K562 (cell line): ENCODE data around the gene EPHB4. TPM values are rescaled to one million over a fixed set of nuclear protein-coding genes. Genes with fewer than 3 reads are reported as not detected.
A peak's percentile ranks its signal among the peaks of the same experiment; 100 is the strongest.

Source experiments
- ARNT ChIP-seq, 2 experiments: fragments of 450-650 bp; IDR thresholded peaks; 2 replicates each; pipeline ENCODE4 v1.6.1; 2016; ENCODE audit warnings: mild to moderate bottlenecking in 1 of 2
- CAMTA2 ChIP-seq: fragments of 250-450 bp; sonication (Bioruptor Pico); conservative IDR thresholded peaks from 2 replicates; pipeline ENCODE4 v1.5.1; 2022
- CBX8 ChIP-seq: fragments of 200-600 bp; sonication (generic); IDR thresholded peaks from 2 replicates; pipeline ENCODE4 v1.6.1; 2012; ENCODE audit warnings: borderline replicate concordance, mixed run types, low read depth, mild to moderate bottlenecking, moderate library complexity, mixed read lengths, low read length, control low read depth, inconsistent platforms; ENCODE audit not compliant: poor library complexity, severe bottlenecking; ENCODE audit errors: extremely low read depth
- CCAR2 ChIP-seq: fragments of 200-400 bp; formaldehyde crosslinking; IDR thresholded peaks from 2 replicates; pipeline ENCODE4 v1.6.1; 2017; ENCODE audit warnings: mild to moderate bottlenecking, low read depth, low read length
- POLR2AphosphoS5 ChIP-seq: IDR thresholded peaks from 2 replicates; pipeline ENCODE4 v1.6.1; 2011; ENCODE audit warnings: mild to moderate bottlenecking, low read depth, low read length, moderate library complexity; ENCODE audit not compliant: control insufficient read depth, insufficient read depth
- RCOR1 ChIP-seq, 2 experiments: IDR thresholded peaks; 2 replicates each; pipeline ENCODE4 v1.6.1; 2012; ENCODE audit warnings: low read depth in 2 of 2, low read length in 2 of 2, borderline replicate concordance in 1 of 2, improper control_type of control experiment in 1 of 2
- SMARCA4 ChIP-seq: fragments of 450-650 bp; IDR thresholded peaks from 2 replicates; pipeline ENCODE4 v1.6.1; 2016
- ZNF197 ChIP-seq: fragments of 200-800 bp; sonication (Bioruptor generic); IDR thresholded peaks from 2 replicates; pipeline ENCODE4 v1.6.1; 2016; ENCODE audit warnings: low read depth, missing genetic modification characterization, missing compliant biosample characterization
- ZNF316 ChIP-seq: fragments of 450-650 bp; IDR thresholded peaks from 2 replicates; pipeline ENCODE4 v1.6.1; 2016
- ZNF766 ChIP-seq: fragments of 200-800 bp; sonication (Bioruptor generic); conservative IDR thresholded peaks from 2 replicates; pipeline ENCODE4 v1.6.1; 2016; ENCODE audit warnings: missing genetic modification characterization, missing compliant biosample characterization
- polyA plus RNA-seq, 8 experiments: library from polyadenylated mRNA; depleted of rRNA in 4 of 8; stranded (reverse) in 5 of 8; unstranded in 3 of 8; fragments of >200 nt; fragmentation: Nextera tagmentation in 2 of 8; fragmentation: Illumina TruSeq in 1 of 8; extraction: Ambion mirVana in 2 of 8; extraction: Trizol in 1 of 8; gene quantifications; 2 replicates each; pipeline versions ENCODE4 v1.2.1 to v1.2.3, GENCODE V29; 2011 to 2014; ENCODE audit warnings: inconsistent platforms in 1 of 8, missing spikeins in 1 of 8
- total RNA-seq, 7 experiments: library from RNA; depleted of rRNA in 6 of 7; stranded (reverse); fragments of >200 nt in 6 of 7; fragmentation: Illumina TruSeq in 2 of 7; extraction: Trizol in 2 of 7; gene quantifications; 2 replicates each; pipeline versions ENCODE4 v1.2.1 to v1.2.3, GENCODE V29; 2011 to 2021; ENCODE audit warnings: low replicate concordance in 1 of 7
- TF ChIP-seq, protein P1 (sequence below): fragments of 250-450 bp; sonication (Bioruptor Pico); IDR thresholded peaks from 2 replicates; pipeline ENCODE4 v1.4.0; 2020; ENCODE audit warnings: mild to moderate bottlenecking, moderate library complexity, borderline replicate concordance
- TF ChIP-seq, protein P2 (sequence below): fragments of 250-450 bp; sonication (Bioruptor Pico); IDR thresholded peaks from 2 replicates; pipeline ENCODE4 v1.5.1; 2021; ENCODE audit warnings: mild to moderate bottlenecking
- TF ChIP-seq, protein P3 (sequence below): fragments of 250-450 bp; sonication (Bioruptor Pico); IDR thresholded peaks from 2 replicates; pipeline ENCODE4 v1.8.0; 2022; ENCODE audit warnings: moderate library complexity, mild to moderate bottlenecking, inconsistent platforms
- TF ChIP-seq, protein P4 (sequence below): sonication (generic); formaldehyde crosslinking; IDR thresholded peaks from 2 replicates; pipeline ENCODE4 v1.8.0; 2022; ENCODE audit warnings: mild to moderate bottlenecking, missing genetic modification reagents

EPHB4 gene
- total and polyA plus RNA-seq, 9 of the 15 experiments (the other 6 are each of a cell fraction or from before 2014, with no cell fraction given) = 1.2 to 82.1 (median 37.9) TPM

DNA sequence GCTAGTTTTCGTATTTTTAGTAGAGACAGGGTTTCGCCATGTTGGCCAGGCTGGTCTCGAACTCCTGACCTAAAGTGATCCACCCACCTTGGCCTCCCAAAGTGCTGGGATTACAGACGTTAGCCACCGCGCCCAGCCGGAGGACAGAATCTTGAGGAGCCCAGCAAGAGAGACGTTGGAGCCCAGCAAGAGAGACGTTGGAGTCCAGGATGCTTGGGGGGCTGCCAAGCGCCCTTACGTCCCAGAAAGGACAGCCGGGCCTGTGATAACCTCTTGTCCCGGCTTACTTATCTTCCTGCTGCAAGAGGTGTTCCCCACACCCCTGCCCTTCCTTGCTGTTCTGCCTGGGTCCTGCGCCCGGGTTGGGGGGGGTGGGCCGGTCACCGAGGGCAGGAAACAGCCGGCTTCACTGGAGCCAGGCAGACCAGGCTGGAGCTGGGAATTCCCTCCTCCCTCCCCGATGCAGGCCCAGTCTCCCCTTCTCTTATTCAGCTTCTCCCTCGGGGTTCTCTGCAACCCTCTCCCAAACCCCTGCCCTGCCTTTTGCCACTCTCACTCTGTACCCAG, 1.9 kb upstream of the EPHB4 start (continued):
- TF ChIP-seq, protein P1, sequence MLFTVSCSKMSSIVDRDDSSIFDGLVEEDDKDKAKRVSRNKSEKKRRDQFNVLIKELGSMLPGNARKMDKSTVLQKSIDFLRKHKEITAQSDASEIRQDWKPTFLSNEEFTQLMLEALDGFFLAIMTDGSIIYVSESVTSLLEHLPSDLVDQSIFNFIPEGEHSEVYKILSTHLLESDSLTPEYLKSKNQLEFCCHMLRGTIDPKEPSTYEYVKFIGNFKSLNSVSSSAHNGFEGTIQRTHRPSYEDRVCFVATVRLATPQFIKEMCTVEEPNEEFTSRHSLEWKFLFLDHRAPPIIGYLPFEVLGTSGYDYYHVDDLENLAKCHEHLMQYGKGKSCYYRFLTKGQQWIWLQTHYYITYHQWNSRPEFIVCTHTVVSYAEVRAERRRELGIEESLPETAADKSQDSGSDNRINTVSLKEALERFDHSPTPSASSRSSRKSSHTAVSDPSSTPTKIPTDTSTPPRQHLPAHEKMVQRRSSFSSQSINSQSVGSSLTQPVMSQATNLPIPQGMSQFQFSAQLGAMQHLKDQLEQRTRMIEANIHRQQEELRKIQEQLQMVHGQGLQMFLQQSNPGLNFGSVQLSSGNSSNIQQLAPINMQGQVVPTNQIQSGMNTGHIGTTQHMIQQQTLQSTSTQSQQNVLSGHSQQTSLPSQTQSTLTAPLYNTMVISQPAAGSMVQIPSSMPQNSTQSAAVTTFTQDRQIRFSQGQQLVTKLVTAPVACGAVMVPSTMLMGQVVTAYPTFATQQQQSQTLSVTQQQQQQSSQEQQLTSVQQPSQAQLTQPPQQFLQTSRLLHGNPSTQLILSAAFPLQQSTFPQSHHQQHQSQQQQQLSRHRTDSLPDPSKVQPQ (CRISPR knock-in tag) = no peak
- no peak for TF ChIP-seq CBX8
- TF ChIP-seq CAMTA2 = no peak
- TF ChIP-seq, protein P2, sequence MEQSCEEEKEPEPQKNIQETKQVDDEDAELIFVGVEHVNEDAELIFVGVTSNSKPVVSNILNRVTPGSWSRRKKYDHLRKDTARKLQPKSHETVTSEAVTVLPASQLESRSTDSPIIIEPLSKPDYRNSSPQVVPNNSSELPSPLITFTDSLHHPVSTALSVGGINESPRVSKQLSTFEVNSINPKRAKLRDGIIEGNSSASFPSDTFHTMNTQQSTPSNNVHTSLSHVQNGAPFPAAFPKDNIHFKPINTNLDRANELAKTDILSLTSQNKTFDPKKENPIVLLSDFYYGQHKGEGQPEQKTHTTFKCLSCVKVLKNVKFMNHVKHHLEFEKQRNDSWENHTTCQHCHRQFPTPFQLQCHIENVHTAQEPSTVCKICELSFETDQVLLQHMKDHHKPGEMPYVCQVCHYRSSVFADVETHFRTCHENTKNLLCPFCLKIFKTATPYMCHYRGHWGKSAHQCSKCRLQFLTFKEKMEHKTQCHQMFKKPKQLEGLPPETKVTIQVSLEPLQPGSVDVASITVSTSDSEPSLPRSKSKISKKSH = no peak
- TF ChIP-seq RCOR1 (IDR thresholded peaks at IDR 0.05; ENCODE audit: borderline replicate concordance in 1 of 2, low read depth in 2 of 2, low read length in 2 of 2) = peak; percentile 54 to 93; a peak in 3 of 4 replicates
- 0 out of 2 replicates have a peak, but pooled peaks have one; percentile 17 for TF ChIP-seq ZNF766
- peak; percentile 93 for TF ChIP-seq POLR2AphosphoS5
- no peak for TF ChIP-seq CCAR2
- peak; percentile 44 to 50; a peak in 1 of 4 replicates for TF ChIP-seq ARNT (IDR thresholded peaks at IDR 0.05)
- TF ChIP-seq ZNF316 = no peak
- TF ChIP-seq ZNF197 (CRISPR knock-in tag) = no peak
- TF ChIP-seq, protein P3, sequence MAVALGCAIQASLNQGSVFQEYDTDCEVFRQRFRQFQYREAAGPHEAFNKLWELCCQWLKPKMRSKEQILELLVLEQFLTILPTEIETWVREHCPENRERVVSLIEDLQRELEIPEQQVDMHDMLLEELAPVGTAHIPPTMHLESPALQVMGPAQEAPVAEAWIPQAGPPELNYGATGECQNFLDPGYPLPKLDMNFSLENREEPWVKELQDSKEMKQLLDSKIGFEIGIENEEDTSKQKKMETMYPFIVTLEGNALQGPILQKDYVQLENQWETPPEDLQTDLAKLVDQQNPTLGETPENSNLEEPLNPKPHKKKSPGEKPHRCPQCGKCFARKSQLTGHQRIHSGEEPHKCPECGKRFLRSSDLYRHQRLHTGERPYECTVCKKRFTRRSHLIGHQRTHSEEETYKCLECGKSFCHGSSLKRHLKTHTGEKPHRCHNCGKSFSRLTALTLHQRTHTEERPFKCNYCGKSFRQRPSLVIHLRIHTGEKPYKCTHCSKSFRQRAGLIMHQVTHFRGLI = no peak
- peak; percentile 87 for TF ChIP-seq SMARCA4
- TF ChIP-seq, protein P4, sequence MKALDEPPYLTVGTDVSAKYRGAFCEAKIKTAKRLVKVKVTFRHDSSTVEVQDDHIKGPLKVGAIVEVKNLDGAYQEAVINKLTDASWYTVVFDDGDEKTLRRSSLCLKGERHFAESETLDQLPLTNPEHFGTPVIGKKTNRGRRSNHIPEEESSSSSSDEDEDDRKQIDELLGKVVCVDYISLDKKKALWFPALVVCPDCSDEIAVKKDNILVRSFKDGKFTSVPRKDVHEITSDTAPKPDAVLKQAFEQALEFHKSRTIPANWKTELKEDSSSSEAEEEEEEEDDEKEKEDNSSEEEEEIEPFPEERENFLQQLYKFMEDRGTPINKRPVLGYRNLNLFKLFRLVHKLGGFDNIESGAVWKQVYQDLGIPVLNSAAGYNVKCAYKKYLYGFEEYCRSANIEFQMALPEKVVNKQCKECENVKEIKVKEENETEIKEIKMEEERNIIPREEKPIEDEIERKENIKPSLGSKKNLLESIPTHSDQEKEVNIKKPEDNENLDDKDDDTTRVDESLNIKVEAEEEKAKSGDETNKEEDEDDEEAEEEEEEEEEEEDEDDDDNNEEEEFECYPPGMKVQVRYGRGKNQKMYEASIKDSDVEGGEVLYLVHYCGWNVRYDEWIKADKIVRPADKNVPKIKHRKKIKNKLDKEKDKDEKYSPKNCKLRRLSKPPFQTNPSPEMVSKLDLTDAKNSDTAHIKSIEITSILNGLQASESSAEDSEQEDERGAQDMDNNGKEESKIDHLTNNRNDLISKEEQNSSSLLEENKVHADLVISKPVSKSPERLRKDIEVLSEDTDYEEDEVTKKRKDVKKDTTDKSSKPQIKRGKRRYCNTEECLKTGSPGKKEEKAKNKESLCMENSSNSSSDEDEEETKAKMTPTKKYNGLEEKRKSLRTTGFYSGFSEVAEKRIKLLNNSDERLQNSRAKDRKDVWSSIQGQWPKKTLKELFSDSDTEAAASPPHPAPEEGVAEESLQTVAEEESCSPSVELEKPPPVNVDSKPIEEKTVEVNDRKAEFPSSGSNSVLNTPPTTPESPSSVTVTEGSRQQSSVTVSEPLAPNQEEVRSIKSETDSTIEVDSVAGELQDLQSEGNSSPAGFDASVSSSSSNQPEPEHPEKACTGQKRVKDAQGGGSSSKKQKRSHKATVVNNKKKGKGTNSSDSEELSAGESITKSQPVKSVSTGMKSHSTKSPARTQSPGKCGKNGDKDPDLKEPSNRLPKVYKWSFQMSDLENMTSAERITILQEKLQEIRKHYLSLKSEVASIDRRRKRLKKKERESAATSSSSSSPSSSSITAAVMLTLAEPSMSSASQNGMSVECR (CRISPR knock-in tag) = no peak
